Skeletal muscle satellite cell (primary cell): Measurements from ENCODE around the gene CTNNA1.

Experiments used
- H3K27me3 ChIP-seq: 2 replicates; pipeline ENCODE4 v1.7.0; 2013; ENCODE audit warnings: low read length; ENCODE audit not compliant: control insufficient read depth, insufficient read depth
- H3K36me3 ChIP-seq: 2 replicates; pipeline ENCODE4 v1.7.0; 2013; ENCODE audit warnings: mild to moderate bottlenecking, control low read depth, low read length; ENCODE audit not compliant: insufficient read depth
- H3K4me1 ChIP-seq: 2 replicates; pipeline ENCODE4 v1.7.0; 2013; ENCODE audit warnings: low read length; ENCODE audit not compliant: control insufficient read depth, insufficient read depth
- H3K4me2 ChIP-seq: 2 replicates; pipeline ENCODE4 v1.7.0; 2013; ENCODE audit warnings: mild to moderate bottlenecking, low read length
- H3K4me3 ChIP-seq: 2 replicates; pipeline ENCODE4 v1.7.0; 2013; ENCODE audit warnings: low read length
- H3K9ac ChIP-seq: 2 replicates; pipeline ENCODE4 v1.7.0; 2013; ENCODE audit warnings: mild to moderate bottlenecking, low read depth, low read length, moderate library complexity
- H3K9me3 ChIP-seq: replicated peaks from 2 replicates; pipeline ENCODE4 v1.7.0; 2013; ENCODE audit warnings: mild to moderate bottlenecking, control low read depth, low read length

Gene CTNNA1

GRCh38 chr5:138981131-138981530, 227.9 kb downstream of the CTNNA1 start:
- no peaks in the 10 kb centered on the region for H3K36me3 ChIP-seq
- no peaks in the 10 kb centered on the region for H3K9me3 ChIP-seq
- peaks cover 17% of the 10 kb centered on the region for H3K4me1 ChIP-seq

GRCh38 chr5:138981586-138981985, 228.4 kb downstream of the CTNNA1 start:
- no peaks in the 10 kb centered on the region for H3K36me3 ChIP-seq
- H3K4me3 ChIP-seq = no peak overlapping the region
- no peaks in the 10 kb centered on the region for H3K9me3 ChIP-seq
- H3K27me3 ChIP-seq = no peaks in the 10 kb centered on the region
- H3K9ac ChIP-seq = no peak overlapping the region
- peaks cover 17% of the 10 kb centered on the region for H3K4me1 ChIP-seq
- H3K4me2 ChIP-seq = peak overlapping the region; percentile 9

More at GRCh38 chr5:138981131-138981530, 227.9 kb downstream of the CTNNA1 start:
- Histone ChIP-seq H3K4me3 (no peak overlapping the region), H3K27me3 (no peaks in the 10 kb centered on the region), H3K9ac (no peak overlapping the region), H3K4me2 (no peak overlapping the region)

GRCh38 chr5:138983984-138984383, 230.8 kb downstream of the CTNNA1 start:
- Histone ChIP-seq H3K9me3 (no peaks in the 10 kb centered on the region), H3K4me2 (no peak overlapping the region)

More at GRCh38 chr5:138983984-138984383, 230.8 kb downstream of the CTNNA1 start:
- no peak overlapping the region for H3K4me3 ChIP-seq
- no peak overlapping the region for H3K9ac ChIP-seq
- H3K27me3 ChIP-seq = no peaks in the 10 kb centered on the region
- peaks cover 13% of the 10 kb centered on the region for H3K4me1 ChIP-seq
- no peaks in the 10 kb centered on the region for H3K36me3 ChIP-seq
